Endothelial cell of umbilical vein (primary cell): ENCODE data around the gene CDK15. TPM values are rescaled to one million over a fixed set of nuclear protein-coding genes. Genes with fewer than 3 reads are reported as not detected.

Experiments used
- BruUV-seq: library from RNA; stranded (reverse); fragments of 400-500 nt; replicated peaks from 2 replicates; lab custom pipeline; 2021; lab: Mats Ljungman, UMichigan
- CTCF ChIA-PET: fragments of 300-600, 350-600 bp; sonication (Branson Sonifier 250); formaldehyde crosslinking; loops from one replicate; lab custom pipeline; 2021; ENCODE audit warnings: antibody characterized with exemption, inconsistent platforms; lab: Charles Lee
- POLR2A ChIA-PET: fragments of 300-600, 350-600 bp; sonication (Branson Sonifier 250); formaldehyde crosslinking; loops from one replicate; lab custom pipeline; 2021; ENCODE audit warnings: antibody characterized with exemption, inconsistent platforms; lab: Charles Lee
- DNase-seq: peaks from one replicate; pipeline ENCODE4 v3.0.0-alpha.2; 2011; ENCODE audit warnings: low read depth, low spot score
- FAIRE-seq: peaks from 2 replicates; lab custom pipeline; 2011; peaks lifted over from hg19 to GRCh38; lab: Jason Lieb, UNC
- H2AFZ ChIP-seq: 2 replicates; pipeline ENCODE4 v1.6.0; 2012; ENCODE audit warnings: low read depth, low read length, control low read depth, inconsistent platforms
- H3K27ac ChIP-seq: 2 replicates; pipeline ENCODE4 v1.5.1; 2011; ENCODE audit warnings: low read depth, mild to moderate bottlenecking, control low read depth, low read length, moderate library complexity; ENCODE audit not compliant: insufficient read depth
- H3K27me3 ChIP-seq, 2 experiments: 2 replicates each; pipeline versions ENCODE4 v1.6.0 to v1.6.1; 2011; ENCODE audit warnings: low read length in 2 of 2, mixed read lengths in 1 of 2; ENCODE audit not compliant: control insufficient read depth in 2 of 2, insufficient read depth in 2 of 2
- H3K36me3 ChIP-seq, 2 experiments: 2 replicates in 1 of 2; 3 replicates in 1 of 2; pipeline ENCODE4 v1.5.1; 2011; ENCODE audit warnings: low read length in 2 of 2, mild to moderate bottlenecking in 1 of 2, moderate library complexity in 1 of 2; ENCODE audit not compliant: control insufficient read depth in 2 of 2, insufficient read depth in 2 of 2; ENCODE audit errors: extremely low read depth in 1 of 2
- H3K4me1 ChIP-seq: 3 replicates; pipeline ENCODE4 v1.5.1; 2011; ENCODE audit warnings: mild to moderate bottlenecking, low read length; ENCODE audit not compliant: control insufficient read depth, insufficient read depth; ENCODE audit errors: extremely low read depth
- H3K4me2 ChIP-seq: 2 replicates; pipeline ENCODE4 v1.6.1; 2011; ENCODE audit warnings: low read length, control low read depth, mixed read lengths; ENCODE audit not compliant: insufficient read depth
- H3K4me3 ChIP-seq, 3 experiments: fragments of 200-600 bp in 1 of 3; sonication (generic), shearing (Covaris generic) in 1 of 3; replicated peaks in 1 of 3; 2 replicates each; pipeline ENCODE4 v1.5.1; 2011 to 2016; ENCODE audit warnings: control low read depth in 3 of 3, low read length in 3 of 3, mild to moderate bottlenecking in 2 of 3, inconsistent platforms in 1 of 3, low read depth in 1 of 3, moderate library complexity in 1 of 3; ENCODE audit not compliant: insufficient read depth in 1 of 3
- H3K79me2 ChIP-seq: 2 replicates; pipeline ENCODE4 v1.6.0; 2012; ENCODE audit warnings: low read length, inconsistent platforms; ENCODE audit not compliant: control insufficient read depth, insufficient read depth
- H3K9ac ChIP-seq: replicated peaks from 2 replicates; pipeline ENCODE3; 2011; ENCODE audit warnings: low read length, control low read depth; ENCODE audit not compliant: insufficient read depth; ENCODE audit errors: extremely low read depth
- H3K9me1 ChIP-seq: replicated peaks from 3 replicates; pipeline ENCODE4 v1.6.0; 2011; ENCODE audit warnings: mild to moderate bottlenecking, low read length; ENCODE audit not compliant: control insufficient read depth, insufficient read depth; ENCODE audit errors: extremely low read depth
- H3K9me3 ChIP-seq: replicated peaks from 2 replicates; pipeline ENCODE4 v1.5.1; 2012; ENCODE audit warnings: low read length, inconsistent platforms; ENCODE audit not compliant: control insufficient read depth, insufficient read depth
- H4K20me1 ChIP-seq: replicated peaks from 2 replicates; pipeline ENCODE3; 2011; ENCODE audit warnings: mild to moderate bottlenecking, low read length; ENCODE audit not compliant: control insufficient read depth, insufficient read depth; ENCODE audit errors: extremely low read depth
- FOS ChIP-seq: IDR thresholded peaks from 2 replicates; pipeline ENCODE4 v1.6.1; 2011; ENCODE audit warnings: mild to moderate bottlenecking, low read length, moderate library complexity, borderline replicate concordance; ENCODE audit not compliant: insufficient read depth
- GATA2 ChIP-seq: IDR thresholded peaks from 2 replicates; pipeline ENCODE4 v1.7.0; 2011; ENCODE audit warnings: low read depth, mild to moderate bottlenecking, moderate library complexity, mixed read lengths, low read length; ENCODE audit not compliant: insufficient read length, insufficient read depth
- MAX ChIP-seq: IDR thresholded peaks from 2 replicates; pipeline ENCODE4 v1.6.1; 2011; ENCODE audit not compliant: insufficient read depth, insufficient read length
- POLR2AphosphoS5 ChIP-seq: IDR thresholded peaks from 2 replicates; pipeline ENCODE4 v1.6.1; 2012; ENCODE audit warnings: low read depth, mild to moderate bottlenecking, control low read depth, low read length, moderate library complexity; ENCODE audit not compliant: insufficient read depth
- dilution Hi-C: fragments of 300-500 bp; cut with MboI; formaldehyde crosslinking; loops from one replicate; pipeline ENCODE4 v1.15.0; 2019; ENCODE audit warnings: low sequenced_read_pairs; ENCODE audit not compliant: extremely low pct_ligation_motif_present
- intact Hi-C: fragments of 100-400 bp; cut with micrococcal nuclease; formaldehyde crosslinking; loops from one replicate; pipeline ENCODE4 v1.10.0; 2022
- polyA plus RNA-seq, 4 experiments: library from polyadenylated mRNA; depleted of rRNA in 3 of 4; stranded (reverse) in 3 of 4; unstranded in 1 of 4; fragments of >200 nt; gene quantifications; 2 replicates each; pipeline versions ENCODE4 v1.2.1 to v1.2.3, GENCODE V29; 2011 to 2012; ENCODE audit warnings: missing spikeins in 1 of 4
- total RNA-seq: library from RNA; stranded (reverse); gene quantifications from 2 replicates; pipeline ENCODE4 v1.2.3, GENCODE V29; 2021

Gene CDK15
- total and polyA plus RNA-seq, 2 donors (not counting 3 experiments of a cell fraction or from before 2014, with no cell fraction given), result not detected

GRCh38 chr2:201779901-201780673, 26.2 kb upstream of the CDK15 start:
- dilution Hi-C loops (no loop called here), intact Hi-C loops (loop anchor here (2.0 to 5.0 kb wide), 4 partner anchors 43 to 329 kb away; partner anchors contain the start of genes STRADB, TMEM237 and TRAK2)
- H3K4me3 ChIP-seq, result peak overlapping the region; percentile 49 to 90 (median 79)
- no peaks in the 10 kb centered on the region for H3K36me3 ChIP-seq
- peak overlapping the region; percentile 77 for H2AFZ ChIP-seq
- H3K79me2 ChIP-seq, result peaks cover 55% of the 10 kb centered on the region
- H3K9me1 ChIP-seq, result no peaks in the 10 kb centered on the region
- H3K9me3 ChIP-seq, result no peaks in the 10 kb centered on the region
- POLR2A ChIA-PET, result interaction anchor here (1.0 to 1.1 kb wide), 2 partner anchors 12 to 595 kb away, joined by 3 to 4 read pairs; no protein-coding TSS in a partner anchor
- peaks cover 32% of the 10 kb centered on the region for H3K4me1 ChIP-seq
- FAIRE-seq (no peak), DNase-seq (peak; percentile 59)
- BruUV-seq, result TSS peak; percentile 52
- TF ChIP-seq GATA2, result no peak
- no peak for TF ChIP-seq MAX
- no peak for TF ChIP-seq FOS
- TF ChIP-seq POLR2AphosphoS5, result no peak
- H3K27ac ChIP-seq, result peak overlapping the region; percentile 14
- H4K20me1 ChIP-seq, result no peaks in the 10 kb centered on the region
- H3K27me3 ChIP-seq, result peaks cover 0 to 10% of the 10 kb centered on the region in 2 experiments
- peak overlapping the region; percentile 74 for H3K9ac ChIP-seq
- peak overlapping the region; percentile 92 for H3K4me2 ChIP-seq
- CTCF ChIA-PET, result interaction anchor here (0.7 to 1.6 kb wide), 8 partner anchors 8 to 548 kb away, joined by 3 to 14 read pairs (median 3); partner anchors contain the start of gene CDK15
